ENCODE results near the gene PRKG1.

The PRKG1 gene

DNA sequence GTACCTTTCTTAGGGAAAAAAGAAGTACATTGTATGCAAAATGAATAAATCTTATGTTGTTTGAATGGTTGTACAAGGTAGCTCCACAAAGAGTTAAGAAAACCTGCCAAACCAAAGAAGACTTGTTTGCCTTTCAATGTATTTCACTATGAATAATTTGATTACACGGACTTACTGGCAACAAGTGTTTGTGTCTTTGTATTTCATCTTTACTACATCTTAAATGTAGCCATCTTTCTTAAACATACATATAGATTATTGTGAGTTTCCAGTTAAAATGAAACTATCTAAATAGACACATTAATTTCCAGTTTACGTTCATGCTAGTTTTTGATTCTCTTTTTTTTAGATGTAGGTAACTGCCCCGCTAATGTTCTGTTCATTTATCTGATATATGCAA is 2.8 kb downstream of the PRKG1 start:
- no peak for DNase-seq

DNA sequence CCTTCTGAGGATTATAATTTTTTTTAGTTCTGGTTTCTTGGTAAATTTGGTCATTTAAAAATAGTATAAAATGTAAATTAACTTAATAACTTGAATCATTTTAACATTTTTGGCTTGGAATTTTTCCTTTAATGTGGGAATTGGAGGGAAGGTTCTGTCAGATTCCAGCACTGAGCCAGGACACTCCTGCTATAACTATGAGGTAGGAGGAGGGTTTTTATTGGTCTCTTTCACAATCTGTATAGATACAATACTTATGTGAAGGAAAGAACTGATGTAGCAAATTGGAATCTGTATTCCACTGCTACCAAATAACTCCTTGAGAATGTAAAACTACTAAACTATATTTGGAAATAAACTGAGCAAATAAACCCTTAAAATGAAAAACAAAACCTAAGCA is 3.2 kb downstream of the PRKG1 start:
- DNase-seq, result no peak

- no peak for DNase-seq
Measured at GRCh38 chr10:51079331-51079730, 5.0 kb downstream of the PRKG1 start.

DNA sequence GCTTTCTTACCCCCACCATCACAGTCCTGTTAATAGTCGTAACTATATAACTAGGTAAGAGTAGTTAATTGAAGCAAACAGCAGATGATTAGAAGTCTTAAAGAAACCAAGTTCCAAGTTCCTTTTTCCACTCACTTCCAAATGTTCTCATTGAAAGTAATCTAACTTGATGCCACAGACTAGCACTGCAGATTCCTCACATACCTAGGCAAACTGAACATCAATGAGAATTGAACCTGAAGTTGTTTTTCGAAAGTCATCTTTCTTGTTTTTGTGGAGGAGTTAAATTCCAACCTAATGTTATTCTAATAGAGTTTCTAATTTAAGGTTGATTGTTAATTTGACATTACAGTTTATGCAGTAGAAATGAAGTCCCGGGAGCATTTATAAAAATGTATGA is 5.5 kb downstream of the PRKG1 start:
- no peak for DNase-seq

DNA sequence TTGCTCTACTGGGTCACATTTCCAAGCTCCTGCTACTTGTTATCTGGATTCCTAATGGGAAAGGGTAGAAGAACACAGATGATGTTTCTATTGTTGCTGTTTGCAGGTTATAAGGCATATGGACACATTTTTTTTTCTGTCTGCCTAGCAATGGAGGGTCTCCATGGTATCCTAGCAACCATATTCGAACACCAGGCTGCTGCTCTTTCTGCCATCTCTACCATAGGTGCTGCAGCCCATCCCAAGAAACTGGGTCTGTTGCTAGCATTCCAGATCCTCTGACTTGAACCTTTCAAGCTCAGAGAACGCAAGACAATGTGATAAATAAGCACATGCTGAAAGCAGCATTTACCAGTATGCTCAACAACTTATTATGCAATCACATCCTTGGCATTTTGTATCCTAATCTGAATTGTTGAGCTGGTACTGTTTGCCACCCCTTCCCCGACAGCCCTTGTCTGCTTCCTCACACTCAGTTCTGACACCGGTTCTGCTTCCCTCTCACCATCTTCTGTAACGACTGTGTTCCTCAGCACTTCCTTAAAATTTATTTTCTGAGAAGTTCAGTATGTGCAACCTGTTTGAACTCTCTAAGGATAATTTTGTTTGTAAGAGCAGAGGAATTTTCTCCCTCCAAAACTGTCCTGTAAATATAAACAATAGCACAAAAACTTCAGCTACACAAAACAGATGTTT is 6.2 kb downstream of the PRKG1 start:
- DNase-seq, result no peak

GRCh38 chr10:51082857-51083256 is 8.6 kb downstream of the PRKG1 start:
- no peak for DNase-seq

DNA sequence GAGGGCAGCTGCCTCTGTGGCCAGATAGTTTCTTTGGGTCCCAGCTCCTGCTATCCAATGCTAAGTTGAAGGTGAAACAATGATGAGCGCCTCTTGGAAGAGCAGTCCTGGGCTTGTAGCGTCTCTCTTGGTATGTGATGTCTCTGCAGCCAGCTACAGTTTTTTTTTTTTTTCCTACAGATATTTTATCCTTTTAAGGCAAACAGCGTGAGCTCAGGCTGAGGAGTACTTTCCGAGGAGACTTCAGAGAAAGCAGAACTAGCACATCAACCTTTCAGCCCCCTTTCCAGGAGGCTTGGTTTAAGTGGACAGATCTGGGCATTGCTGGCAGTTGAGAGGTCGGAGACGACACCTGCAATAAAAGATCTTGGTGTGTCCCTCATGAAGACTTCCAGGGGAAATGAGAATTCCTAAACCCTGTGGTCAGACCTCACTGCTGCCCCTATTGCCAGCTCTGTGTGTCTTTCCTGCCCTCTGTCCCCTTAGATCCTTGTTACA is 9.1 kb downstream of the PRKG1 start:
- DNase-seq, result no peak

GRCh38 chr10:51085204-51085603 is 10.9 kb downstream of the PRKG1 start:
- DNase-seq, result no peak

- DNase-seq, result no peak
Measured at GRCh38 chr10:51086710-51087109, 12.4 kb downstream of the PRKG1 start.

GRCh38 chr10:51087114-51087513 is 12.8 kb downstream of the PRKG1 start:
- no peak for DNase-seq

- DNase-seq, result no peak
Measured at GRCh38 chr10:51090190-51090589, 15.9 kb downstream of the PRKG1 start.

DNA sequence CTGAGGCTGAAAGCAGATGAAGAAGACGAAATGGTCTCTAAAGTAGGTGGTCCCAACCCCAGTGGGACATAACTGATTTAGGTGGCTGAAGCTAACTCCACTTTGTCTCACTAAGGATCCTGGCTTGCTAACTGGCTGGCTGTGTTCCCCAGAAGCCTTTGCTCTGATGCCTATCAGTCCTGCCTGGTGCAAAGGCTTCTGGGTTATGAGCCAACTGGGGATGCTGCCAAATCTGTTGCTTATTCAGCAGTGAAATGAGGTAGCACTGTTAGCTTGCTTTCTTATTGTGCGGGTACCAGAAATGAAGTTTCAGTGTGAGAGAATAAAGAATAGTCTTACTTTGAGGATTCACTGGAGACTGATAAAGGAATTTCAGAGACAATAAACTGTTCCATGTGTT is 18.1 kb downstream of the PRKG1 start:
- DNase-seq, result no peak

- no peak for DNase-seq
Measured at GRCh38 chr10:51095444-51095843, 21.2 kb downstream of the PRKG1 start.

DNA sequence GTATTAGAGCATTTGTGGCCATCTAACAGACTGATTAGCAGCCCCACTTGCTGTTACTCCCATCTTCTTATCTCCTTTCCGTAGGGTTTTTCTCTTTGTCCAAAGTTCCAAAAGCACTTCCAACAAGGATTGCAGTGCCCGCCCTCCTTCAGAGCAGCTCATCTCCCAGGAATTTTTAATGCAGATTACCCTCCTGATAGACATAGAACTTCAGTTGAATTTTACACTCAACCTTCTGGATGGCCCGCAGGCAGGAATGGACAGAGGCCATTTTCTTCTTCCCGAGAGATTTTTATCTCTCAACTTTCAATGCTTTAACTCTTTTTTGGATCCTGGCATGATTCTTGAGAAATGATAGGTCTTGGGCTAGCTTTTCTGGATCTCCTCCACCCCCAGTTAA is 23.3 kb downstream of the PRKG1 start:
- DNase-seq, result no peak

GRCh38 chr10:51100221-51100620 is 25.9 kb downstream of the PRKG1 start:
- no peak for DNase-seq

- no peak for DNase-seq
Measured at GRCh38 chr10:51103554-51104217, 29.4 kb downstream of the PRKG1 start.

DNA sequence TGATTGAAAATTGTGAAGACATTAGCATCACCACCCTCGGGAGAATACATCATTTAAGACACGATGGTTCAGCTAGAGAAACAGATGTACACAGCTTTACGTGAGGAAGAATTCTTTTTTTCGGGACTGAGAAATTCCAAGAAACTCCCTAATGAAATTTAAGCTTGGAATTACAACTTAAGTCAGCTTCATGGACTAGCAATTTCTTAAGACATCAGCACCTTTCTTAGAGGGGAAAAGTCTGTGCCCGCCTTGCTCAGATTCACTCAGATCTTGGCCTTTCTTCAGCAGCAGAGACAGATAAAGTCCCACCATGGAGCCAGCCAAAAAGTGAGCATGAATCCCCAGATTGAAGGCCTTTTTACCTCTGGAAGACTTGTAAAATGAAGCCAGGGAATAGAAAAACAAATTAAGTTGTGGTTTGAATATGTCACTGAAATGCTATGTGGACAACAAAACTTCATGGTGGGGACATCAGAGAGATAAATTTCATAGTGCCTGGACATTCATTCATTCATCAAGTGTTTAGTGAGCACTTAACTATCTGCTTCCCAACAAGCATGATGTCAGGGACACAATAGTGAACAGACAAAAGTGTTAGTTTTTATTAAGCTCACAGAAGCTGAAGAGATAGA is 32.1 kb downstream of the PRKG1 start:
- no peak for DNase-seq

DNA sequence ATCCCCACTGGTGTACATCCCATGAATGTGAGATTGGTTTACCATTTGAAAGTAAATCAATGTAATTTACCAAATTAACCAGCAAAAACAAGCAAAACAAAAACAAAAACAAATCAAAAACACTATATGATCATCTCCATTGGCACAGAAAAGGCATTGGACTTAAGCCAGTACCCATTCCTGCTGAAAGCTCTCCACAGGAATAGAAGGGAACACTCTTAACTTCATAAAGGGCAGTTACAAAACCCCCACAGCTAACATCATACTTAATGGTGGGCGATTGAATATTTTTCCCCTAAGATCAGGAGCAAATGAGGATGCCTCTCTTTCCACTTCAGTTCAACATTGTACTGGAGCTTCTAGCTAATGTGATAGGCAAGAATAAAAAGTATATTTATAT is 34.1 kb downstream of the PRKG1 start:
- no peak for DNase-seq

DNA sequence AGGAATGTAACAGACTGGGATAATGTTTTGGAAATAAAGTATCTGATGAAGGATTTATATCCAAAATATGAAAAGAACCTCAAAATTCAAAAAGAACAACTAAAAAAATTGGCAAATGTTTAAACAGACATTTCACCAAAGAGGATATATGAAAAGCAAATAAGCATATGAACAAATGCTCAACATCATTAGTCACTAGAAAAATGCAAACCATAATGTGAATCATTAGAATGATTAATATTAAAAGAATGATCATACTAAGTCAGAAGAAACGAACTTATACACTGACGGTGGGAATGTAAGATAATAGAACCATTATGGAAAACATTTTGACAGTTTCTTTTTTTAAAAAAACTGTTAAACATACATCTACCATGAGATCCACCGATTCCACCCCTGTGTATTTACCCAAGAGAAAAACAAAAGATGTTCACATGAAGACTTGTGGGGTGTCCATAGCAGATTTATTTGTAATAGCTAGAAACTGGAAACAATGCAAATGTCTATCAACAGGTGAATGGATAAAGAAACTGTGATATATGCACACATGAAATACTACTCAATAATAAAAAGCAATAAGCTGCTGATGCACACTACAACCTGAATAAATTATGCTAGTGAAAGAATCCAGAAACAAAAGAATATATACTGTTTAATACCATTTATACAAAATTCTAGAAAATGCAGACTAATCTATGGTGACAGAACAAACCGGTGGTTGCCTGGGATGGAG is 35.7 kb downstream of the PRKG1 start:
- no peak for DNase-seq

- no peak for DNase-seq
Measured at GRCh38 chr10:51112013-51112412, 37.7 kb downstream of the PRKG1 start.

DNA sequence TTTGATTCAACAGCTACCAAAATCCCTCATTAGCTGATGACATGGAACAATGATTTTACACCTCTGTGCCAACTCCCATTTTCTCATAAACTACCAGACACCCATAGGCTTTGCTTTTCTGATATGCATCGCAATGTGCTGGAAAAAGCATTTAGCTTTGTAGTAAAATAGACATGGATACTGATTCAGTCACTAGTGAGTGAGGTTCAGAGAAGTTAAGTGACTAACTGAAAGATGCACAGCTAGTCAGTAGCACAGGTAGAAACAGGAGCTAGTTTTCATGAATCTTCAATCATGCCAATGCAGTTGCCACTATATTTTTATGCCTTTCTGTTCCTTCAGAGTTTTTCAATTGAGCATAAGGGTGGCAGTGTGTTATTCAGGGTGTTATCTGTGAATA is 38.7 kb downstream of the PRKG1 start:
- DNase-seq, result no peak

DNA sequence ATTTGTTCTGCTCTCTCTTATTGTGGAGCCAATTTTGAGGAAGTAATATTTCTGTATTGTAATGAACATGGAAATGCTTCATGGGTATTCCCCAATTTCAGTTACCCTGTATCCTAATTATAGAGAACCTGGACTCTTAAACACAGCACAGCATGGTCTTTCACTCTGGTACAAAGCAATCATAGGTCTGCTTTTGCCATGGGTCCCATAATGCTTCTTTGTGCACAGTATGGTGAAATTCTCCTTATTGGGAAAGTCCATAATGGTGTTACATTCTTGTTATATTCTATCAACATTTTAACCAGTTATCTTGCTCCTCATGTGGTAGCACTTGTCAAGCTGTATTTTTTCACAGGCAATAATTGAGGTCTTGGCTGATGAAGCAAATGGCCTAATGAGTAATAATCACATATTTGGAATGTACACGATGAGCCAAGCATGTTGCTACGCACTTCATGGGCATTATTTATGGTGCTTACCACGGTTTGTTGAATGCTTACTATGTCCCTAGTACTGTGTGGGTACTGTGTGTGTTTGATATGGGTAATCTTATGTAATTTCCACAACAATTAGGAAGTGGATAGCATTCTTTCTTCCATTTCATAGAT is 42.9 kb downstream of the PRKG1 start:
- no peak for DNase-seq

DNA sequence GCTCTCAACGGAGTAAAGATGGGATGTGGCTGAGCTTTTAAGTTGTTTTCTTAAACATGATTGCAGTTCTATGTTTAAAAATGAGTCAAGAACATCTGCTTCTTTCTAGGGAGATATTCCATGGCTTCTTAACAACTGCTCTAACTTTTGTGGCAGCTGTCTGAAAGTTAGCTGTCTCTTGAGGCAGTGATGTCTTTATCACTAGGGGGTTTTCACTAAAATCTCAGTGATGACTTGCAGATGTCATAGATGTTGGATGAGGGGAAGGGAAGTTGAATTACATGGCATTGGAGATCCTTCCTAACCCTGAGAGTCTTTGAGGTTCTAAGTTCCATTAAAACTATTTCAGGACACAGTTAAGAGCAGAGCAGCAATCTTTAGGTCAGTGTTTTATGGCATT is 43.5 kb downstream of the PRKG1 start:
- DNase-seq, result no peak
